ENCODE results near the gene SCYGR3.

SCYGR3 gene

DNA sequence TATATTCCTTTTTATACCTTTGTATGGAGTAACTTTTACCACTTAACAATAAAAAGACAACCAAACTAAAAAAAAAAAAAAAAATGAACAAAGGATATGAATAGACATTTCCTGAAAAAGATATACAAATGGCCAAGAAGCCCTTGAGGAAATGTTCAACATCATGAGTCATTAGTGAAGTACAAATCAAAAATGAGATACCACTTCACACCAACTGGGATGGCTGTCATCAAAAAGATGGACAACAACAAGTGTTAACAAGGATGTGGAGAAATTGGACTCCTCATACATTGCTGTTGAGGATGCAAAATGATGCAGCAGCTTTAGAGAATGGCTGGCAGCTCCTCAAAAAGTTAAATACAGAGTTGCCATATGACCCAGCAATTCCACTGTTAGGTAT, 38.5 kb downstream of the SCYGR3 start:
- no peak overlapping the region for H3K4me3 ChIP-seq (ENCODE audit: low read depth, low read length)
- TF ChIP-seq, protein P1, sequence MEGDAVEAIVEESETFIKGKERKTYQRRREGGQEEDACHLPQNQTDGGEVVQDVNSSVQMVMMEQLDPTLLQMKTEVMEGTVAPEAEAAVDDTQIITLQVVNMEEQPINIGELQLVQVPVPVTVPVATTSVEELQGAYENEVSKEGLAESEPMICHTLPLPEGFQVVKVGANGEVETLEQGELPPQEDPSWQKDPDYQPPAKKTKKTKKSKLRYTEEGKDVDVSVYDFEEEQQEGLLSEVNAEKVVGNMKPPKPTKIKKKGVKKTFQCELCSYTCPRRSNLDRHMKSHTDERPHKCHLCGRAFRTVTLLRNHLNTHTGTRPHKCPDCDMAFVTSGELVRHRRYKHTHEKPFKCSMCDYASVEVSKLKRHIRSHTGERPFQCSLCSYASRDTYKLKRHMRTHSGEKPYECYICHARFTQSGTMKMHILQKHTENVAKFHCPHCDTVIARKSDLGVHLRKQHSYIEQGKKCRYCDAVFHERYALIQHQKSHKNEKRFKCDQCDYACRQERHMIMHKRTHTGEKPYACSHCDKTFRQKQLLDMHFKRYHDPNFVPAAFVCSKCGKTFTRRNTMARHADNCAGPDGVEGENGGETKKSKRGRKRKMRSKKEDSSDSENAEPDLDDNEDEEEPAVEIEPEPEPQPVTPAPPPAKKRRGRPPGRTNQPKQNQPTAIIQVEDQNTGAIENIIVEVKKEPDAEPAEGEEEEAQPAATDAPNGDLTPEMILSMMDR (IDR thresholded peaks at IDR 0.05; ENCODE audit: control insufficient read depth, extremely low read depth, insufficient read depth) = no peak
- DNase-seq (ENCODE audit: low read depth) = no peak

DNA sequence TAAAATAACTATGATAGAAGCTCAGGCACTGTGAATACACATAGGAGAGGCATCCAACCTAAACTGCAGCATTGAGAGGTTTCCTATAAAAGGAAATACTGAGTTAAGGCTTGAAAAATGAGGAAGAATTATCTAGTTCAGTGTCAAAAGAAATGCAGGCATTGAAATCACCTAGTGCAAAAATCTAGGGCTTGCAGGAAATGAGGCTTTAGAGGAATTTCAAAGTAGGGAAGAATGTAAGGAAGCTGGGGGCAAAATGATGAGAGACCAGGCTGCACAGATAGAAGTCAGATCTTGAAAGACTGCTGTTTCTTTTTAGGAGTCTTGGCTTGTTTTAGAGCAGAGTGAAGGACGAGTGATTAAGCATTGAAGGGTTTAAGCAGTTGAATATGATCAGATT, 44.0 kb downstream of the SCYGR3 start:
- DNase-seq (ENCODE audit: low read depth) = no peak
- H3K4me3 ChIP-seq (ENCODE audit: low read depth, low read length) = no peak overlapping the region
- TF ChIP-seq, protein P1 (IDR thresholded peaks at IDR 0.05; ENCODE audit: control insufficient read depth, extremely low read depth, insufficient read depth) = no peak

DNA sequence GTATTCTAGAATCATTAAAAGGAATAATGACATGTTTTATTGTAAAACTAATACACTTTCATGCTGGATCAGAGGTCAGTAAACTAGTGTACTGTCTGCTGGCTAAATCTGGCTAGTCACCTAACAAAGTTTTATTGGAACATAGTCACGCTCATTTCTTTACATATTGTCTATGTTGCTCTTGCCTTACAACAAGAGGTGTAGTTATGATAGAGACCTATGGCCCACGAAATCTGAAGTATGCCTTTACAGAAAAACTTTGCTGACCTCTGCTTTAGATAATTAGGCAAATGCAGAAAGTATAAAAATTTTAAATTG, 45.8 kb downstream of the SCYGR3 start:
- TF ChIP-seq, protein P1 (IDR thresholded peaks at IDR 0.05; ENCODE audit: control insufficient read depth, extremely low read depth, insufficient read depth) = no peak
- DNase-seq (ENCODE audit: low read depth) = no peak

DNA sequence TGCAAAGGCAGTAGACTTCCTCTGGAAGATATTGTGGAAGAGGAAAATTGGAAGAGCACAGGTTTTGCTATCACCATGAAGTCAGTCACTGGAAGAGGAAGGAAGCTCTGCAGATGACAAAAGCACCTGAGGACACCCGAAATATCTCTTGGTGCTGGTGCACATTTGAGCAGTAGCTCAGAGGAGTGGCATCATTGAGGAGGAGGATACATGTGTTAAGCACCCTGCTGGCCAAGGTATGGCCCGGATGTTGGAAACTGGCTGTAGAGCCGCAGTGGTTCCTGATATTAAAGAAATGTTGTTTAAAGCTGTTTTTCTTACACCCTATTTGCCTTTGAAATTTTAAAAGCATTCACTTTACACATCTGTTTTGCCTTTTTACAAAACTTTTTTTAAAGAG, 48.6 kb downstream of the SCYGR3 start:
- DNase-seq (ENCODE audit: low read depth) = no peak
- TF ChIP-seq, protein P1 (IDR thresholded peaks at IDR 0.05; ENCODE audit: control insufficient read depth, extremely low read depth, insufficient read depth) = no peak
- no peak overlapping the region for H3K4me3 ChIP-seq (ENCODE audit: low read depth, low read length)

More for the DNA sequence above, 45.8 kb downstream of the SCYGR3 start:
- no peak overlapping the region for H3K4me3 ChIP-seq (ENCODE audit: low read depth, low read length)

DNA sequence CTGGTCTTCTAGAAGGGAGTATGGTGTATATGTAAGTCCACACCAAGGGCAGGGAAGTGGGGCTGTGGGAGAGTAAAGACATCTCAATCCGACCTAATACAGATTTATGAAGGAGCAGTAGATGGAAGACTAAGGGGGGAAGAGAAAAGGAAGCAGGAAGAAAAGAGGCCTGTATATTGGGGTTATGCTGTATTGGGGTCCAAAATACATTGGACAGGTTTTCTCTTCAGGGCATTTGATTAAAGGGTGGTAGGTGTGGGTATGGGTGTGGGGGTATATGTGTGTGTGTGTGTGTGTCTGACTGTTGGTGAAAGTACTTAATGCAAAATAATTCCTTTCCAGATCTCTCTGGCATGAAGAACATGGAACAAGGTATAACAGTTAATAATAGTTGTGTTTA, 49.6 kb downstream of the SCYGR3 start:
- no peak for DNase-seq (ENCODE audit: low read depth)
- TF ChIP-seq, protein P1 (IDR thresholded peaks at IDR 0.05; ENCODE audit: control insufficient read depth, extremely low read depth, insufficient read depth) = no peak
- no peak overlapping the region for H3K4me3 ChIP-seq (ENCODE audit: low read depth, low read length)
